Ishikawa (cell line): Measurements from ENCODE around the gene TRAF7.

Experiments used
- CEBPB ChIP-seq: IDR thresholded peaks from 2 replicates; pipeline ENCODE4 v1.6.1; 2012
- CREB1 ChIP-seq: IDR thresholded peaks from 2 replicates; pipeline ENCODE4 v1.6.1; 2012; ENCODE audit warnings: low read depth
- EP300 ChIP-seq: IDR thresholded peaks from 2 replicates; pipeline ENCODE4 v1.6.1; 2012; ENCODE audit warnings: borderline replicate concordance
- RAD21 ChIP-seq: IDR thresholded peaks from 2 replicates; pipeline ENCODE4 v1.6.1; 2012; ENCODE audit warnings: low read depth
- TCF12 ChIP-seq: IDR thresholded peaks from 2 replicates; pipeline ENCODE4 v1.6.1; 2012; ENCODE audit warnings: low read depth
- TEAD4 ChIP-seq: IDR thresholded peaks from 2 replicates; pipeline ENCODE4 v1.6.1; 2012
- TF ChIP-seq, protein P1 (sequence below): IDR thresholded peaks from 2 replicates; pipeline ENCODE4 v1.6.1; 2012; ENCODE audit warnings: low read depth, mild to moderate bottlenecking
- TF ChIP-seq, protein P2 (sequence below): IDR thresholded peaks from 2 replicates; pipeline ENCODE4 v1.6.1; 2012

DNA sequence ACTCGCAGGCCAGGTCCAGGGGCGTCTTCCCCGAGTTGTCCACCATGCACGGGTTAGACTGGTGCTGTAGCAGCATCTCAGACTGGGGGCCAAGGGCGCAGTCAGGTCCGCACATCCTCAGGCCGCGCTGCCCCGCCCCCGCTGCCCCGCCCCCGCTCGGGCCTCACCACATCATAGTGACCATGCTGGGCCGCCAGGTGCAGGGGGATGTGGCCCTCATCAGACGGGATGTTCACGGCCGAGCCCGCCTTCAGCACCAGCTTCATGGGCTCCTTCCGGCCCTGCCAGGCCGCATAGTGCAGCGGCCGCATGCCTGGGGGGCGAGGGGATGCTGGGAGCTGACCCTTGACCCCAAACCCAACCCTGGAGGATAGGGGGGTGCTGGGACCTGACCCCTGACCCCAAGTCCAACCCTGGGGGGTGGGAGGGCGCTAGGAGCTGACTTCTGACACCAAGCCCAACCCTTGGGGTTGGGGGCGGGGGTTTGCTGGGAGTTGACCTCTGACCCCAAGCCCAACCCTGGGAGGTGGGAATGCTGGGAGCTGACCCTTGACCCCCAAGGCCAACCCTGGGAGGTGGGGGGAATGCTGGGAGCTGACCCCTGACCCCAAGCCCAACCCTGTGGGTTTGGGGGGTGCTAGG is 33.8 kb downstream of the TRAF7 start:
- TF ChIP-seq CREB1 (no peak), EP300 (no peak), RAD21 (no peak), TEAD4 (no peak), TCF12 (no peak), CEBPB (no peak)
- TF ChIP-seq, protein P1, sequence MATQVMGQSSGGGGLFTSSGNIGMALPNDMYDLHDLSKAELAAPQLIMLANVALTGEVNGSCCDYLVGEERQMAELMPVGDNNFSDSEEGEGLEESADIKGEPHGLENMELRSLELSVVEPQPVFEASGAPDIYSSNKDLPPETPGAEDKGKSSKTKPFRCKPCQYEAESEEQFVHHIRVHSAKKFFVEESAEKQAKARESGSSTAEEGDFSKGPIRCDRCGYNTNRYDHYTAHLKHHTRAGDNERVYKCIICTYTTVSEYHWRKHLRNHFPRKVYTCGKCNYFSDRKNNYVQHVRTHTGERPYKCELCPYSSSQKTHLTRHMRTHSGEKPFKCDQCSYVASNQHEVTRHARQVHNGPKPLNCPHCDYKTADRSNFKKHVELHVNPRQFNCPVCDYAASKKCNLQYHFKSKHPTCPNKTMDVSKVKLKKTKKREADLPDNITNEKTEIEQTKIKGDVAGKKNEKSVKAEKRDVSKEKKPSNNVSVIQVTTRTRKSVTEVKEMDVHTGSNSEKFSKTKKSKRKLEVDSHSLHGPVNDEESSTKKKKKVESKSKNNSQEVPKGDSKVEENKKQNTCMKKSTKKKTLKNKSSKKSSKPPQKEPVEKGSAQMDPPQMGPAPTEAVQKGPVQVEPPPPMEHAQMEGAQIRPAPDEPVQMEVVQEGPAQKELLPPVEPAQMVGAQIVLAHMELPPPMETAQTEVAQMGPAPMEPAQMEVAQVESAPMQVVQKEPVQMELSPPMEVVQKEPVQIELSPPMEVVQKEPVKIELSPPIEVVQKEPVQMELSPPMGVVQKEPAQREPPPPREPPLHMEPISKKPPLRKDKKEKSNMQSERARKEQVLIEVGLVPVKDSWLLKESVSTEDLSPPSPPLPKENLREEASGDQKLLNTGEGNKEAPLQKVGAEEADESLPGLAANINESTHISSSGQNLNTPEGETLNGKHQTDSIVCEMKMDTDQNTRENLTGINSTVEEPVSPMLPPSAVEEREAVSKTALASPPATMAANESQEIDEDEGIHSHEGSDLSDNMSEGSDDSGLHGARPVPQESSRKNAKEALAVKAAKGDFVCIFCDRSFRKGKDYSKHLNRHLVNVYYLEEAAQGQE: no peak
- TF ChIP-seq, protein P2, sequence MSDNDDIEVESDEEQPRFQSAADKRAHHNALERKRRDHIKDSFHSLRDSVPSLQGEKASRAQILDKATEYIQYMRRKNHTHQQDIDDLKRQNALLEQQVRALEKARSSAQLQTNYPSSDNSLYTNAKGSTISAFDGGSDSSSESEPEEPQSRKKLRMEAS: no peak
